ENCODE measurements around the gene PEDS1. TPM values are rescaled to one million over a fixed set of nuclear protein-coding genes. Genes with fewer than 3 reads are reported as not detected.
A peak's percentile ranks its signal among the peaks of the same experiment; 100 is the strongest.

Gene PEDS1
- total RNA-seq, 2 donors from 2014 or later, result 21.2 to 34.3 TPM

DNA sequence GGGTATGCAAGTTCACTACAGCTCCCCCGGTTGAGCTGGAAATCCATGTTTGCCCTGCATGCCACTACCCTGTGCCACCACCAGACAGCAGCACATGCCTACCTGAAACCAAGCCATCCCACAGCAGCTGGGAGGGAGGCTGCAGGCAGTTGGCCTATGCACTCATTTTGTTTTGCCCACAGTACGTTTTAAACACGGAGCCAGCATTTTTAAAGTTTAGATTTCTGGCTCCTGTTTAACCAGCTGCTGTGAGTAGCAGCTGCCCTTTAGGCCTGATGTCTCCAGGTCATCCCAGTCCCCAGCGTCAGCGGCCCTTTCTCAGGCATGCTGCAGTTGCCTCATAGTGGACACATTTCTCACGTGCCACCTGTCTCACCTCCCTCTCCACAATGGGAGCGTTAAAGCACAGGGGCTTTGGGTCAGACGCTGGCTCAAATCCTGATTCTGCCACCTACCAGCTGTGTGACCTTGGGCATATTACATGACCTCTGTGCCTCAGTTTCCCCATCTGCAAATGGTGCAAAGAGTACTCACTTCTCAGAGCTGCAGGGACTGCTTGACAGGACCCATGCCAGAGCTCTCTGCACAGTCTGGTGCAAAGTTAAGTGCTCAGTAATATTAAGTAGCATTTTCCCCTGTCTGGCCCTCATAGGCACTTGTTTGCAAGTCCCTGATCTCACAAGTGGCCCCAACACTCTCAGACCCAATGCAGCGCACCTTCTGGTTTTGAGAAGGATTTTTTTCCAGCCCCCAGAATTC lies 32.4 kb downstream of the PEDS1 start:
- no peak for DNase-seq (ENCODE audit: low spot score)
- no peaks in the 10 kb centered on the region for H3K9me3 ChIP-seq
- ATAC-seq (ENCODE audit: insufficient number of reproducible peaks, low FRiP score, low read depth), result peak; percentile 8
- peaks cover 3 to 4% of the 10 kb centered on the region in 2 donors for H3K4me1 ChIP-seq (ENCODE audit: control insufficient read depth in 1 of 2, low read depth in 2 of 2)
- TF ChIP-seq, protein P1, sequence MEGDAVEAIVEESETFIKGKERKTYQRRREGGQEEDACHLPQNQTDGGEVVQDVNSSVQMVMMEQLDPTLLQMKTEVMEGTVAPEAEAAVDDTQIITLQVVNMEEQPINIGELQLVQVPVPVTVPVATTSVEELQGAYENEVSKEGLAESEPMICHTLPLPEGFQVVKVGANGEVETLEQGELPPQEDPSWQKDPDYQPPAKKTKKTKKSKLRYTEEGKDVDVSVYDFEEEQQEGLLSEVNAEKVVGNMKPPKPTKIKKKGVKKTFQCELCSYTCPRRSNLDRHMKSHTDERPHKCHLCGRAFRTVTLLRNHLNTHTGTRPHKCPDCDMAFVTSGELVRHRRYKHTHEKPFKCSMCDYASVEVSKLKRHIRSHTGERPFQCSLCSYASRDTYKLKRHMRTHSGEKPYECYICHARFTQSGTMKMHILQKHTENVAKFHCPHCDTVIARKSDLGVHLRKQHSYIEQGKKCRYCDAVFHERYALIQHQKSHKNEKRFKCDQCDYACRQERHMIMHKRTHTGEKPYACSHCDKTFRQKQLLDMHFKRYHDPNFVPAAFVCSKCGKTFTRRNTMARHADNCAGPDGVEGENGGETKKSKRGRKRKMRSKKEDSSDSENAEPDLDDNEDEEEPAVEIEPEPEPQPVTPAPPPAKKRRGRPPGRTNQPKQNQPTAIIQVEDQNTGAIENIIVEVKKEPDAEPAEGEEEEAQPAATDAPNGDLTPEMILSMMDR (IDR thresholded peaks at IDR 0.05), result peak; percentile 85
- no peak overlapping the region for H3K27ac ChIP-seq
- H3K36me3 ChIP-seq, result peaks cover 15% of the 10 kb centered on the region
- no peak overlapping the region for H3K4me3 ChIP-seq
- no peaks in the 10 kb centered on the region for H3K27me3 ChIP-seq (replicated peaks; ENCODE audit: insufficient read depth)

DNA sequence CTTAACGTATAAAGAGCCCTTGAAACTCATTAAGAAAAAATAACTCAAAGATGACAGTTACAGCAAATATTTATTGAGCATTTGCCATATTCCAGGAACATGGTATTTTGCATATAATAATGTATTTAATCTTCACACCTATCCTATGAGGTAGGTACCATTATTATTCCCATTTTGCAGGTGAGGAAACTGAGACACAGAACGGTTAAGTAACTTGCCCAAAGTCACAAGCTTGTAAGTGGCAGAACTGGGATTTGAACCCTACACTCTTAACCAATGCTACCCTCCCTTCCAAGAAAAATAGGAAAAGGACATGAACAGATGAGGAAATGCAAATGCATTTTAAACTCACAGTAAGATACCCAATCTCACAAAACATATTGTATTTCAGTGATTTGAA lies 35.3 kb downstream of the PEDS1 start:
- Histone ChIP-seq H3K27ac (no peak overlapping the region), H3K4me1 (ENCODE audit: control insufficient read depth in 1 of 2, low read depth in 2 of 2) (peaks cover 7 to 29% of the 10 kb centered on the region in 2 donors), H3K36me3 (no peaks in the 10 kb centered on the region), H3K9me3 (no peaks in the 10 kb centered on the region), H3K4me3 (no peak overlapping the region), H3K27me3 (replicated peaks; ENCODE audit: insufficient read depth) (no peaks in the 10 kb centered on the region)
- no peak for ATAC-seq (ENCODE audit: insufficient number of reproducible peaks, low FRiP score, low read depth)
- TF ChIP-seq, protein P1 (IDR thresholded peaks at IDR 0.05), result no peak
- DNase-seq (ENCODE audit: low spot score), result no peak

DNA sequence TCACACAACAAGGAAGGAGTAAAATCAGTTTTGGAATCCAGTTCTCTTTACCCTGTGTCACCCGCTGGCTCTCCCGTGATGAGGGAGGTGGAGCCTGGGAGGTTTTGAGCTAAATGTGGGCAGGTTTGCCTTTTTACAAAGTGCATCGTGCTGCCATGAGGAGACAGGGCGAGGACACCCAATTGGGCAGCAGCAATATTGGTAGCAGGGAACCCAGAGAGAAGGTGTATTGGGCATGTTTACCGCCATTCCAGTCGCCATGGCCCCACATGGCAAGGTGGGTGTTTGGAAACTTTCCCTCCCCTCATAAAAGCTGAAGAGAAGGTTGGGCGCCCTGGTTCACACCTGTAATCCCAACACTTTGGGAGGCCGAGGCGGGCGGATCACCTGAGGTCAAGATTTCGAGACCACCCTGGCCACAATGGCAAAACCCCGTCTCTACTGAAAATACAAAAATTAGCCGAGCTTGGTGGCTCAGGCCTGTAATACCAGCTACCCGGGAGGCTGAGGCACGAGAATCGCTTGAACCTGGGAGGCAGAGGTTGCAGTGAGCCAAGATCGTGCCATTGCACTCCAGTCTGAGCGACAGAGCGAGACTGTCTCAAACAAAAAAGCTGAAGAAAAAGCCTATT lies 37.0 kb downstream of the PEDS1 start:
- ATAC-seq (ENCODE audit: insufficient number of reproducible peaks, low FRiP score, low read depth), result no peak
- Histone ChIP-seq H3K36me3 (no peaks in the 10 kb centered on the region), H3K27me3 (replicated peaks; ENCODE audit: insufficient read depth) (no peaks in the 10 kb centered on the region), H3K4me1 (ENCODE audit: control insufficient read depth in 1 of 2, low read depth in 2 of 2) (peaks cover 12 to 36% of the 10 kb centered on the region in 2 donors), H3K27ac (peak overlapping the region; percentile 52 to 84), H3K4me3 (peak overlapping the region; percentile 74), H3K9me3 (no peaks in the 10 kb centered on the region)
- DNase-seq (ENCODE audit: low spot score), result no peak
- TF ChIP-seq, protein P1 (IDR thresholded peaks at IDR 0.05), result no peak

DNA sequence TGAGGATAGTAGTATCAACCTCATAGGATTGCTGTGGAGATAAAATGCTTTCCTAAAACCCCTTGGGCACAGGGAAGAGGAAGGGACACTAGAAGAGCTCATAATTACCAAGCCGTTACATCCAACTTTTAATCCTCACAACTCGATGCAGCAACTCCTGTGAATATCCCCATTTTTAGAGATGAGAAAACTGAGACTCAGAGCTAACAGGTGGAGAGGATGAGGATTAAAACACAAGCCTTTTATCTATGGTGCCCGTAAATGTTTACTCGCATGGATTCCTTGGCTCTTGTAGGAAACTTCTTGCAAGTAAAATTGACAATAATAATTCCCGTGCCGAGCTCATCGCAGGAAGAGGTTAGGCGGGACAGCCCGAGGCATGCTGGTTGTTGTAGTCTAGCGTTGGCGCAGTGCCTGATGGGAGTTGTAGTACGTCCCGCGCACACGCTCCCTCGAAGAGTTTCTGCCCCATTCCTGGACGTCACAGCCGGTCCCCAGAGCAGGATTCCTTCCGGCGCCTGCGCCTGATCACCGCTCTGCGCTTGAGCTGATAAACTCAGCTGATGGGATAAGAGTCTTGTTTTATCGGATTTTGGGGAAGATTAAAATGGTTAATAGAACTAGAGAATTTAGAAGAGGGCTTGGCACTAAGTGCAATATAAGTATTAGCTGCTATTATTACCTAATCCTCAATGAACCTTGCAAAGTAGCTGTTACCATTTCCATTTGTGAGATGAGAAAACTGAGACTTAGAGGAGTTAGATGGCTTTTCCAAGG lies 37.7 kb downstream of the PEDS1 start:
- peak; percentile 94 for DNase-seq (ENCODE audit: low spot score)
- Histone ChIP-seq H3K4me3 (peak overlapping the region; percentile 74), H3K27ac (peak overlapping the region; percentile 52 to 84), H3K36me3 (no peaks in the 10 kb centered on the region), H3K4me1 (ENCODE audit: control insufficient read depth in 1 of 2, low read depth in 2 of 2) (peaks cover 18 to 43% of the 10 kb centered on the region in 2 donors), H3K9me3 (no peaks in the 10 kb centered on the region), H3K27me3 (replicated peaks; ENCODE audit: insufficient read depth) (no peaks in the 10 kb centered on the region)
- ATAC-seq (ENCODE audit: insufficient number of reproducible peaks, low FRiP score, low read depth), result peak; percentile 78
- TF ChIP-seq, protein P1 (IDR thresholded peaks at IDR 0.05), result no peak

DNA sequence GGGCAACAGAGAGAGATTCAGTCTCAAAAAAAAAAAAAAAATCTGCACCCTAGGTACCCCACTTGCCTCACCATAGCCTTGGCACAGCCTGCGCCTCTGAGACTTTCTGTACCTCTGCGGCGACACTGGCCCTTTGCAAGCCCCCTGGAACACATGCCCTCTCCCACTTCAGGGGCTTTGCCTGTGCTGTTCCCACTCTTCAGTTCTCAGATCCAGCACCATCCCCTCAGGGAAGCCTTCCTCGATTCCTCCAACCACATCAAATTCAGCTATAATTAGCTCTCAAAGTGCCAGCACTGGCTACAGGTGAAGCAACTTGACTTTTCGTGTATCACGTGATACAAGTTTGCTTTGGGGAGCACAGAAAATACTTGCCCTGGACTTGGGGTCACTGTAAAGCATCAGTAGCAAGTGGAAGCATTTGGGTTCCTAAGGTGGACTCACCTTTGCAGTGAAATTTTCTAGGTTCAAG lies 38.4 kb downstream of the PEDS1 start:
- no peak for ATAC-seq (ENCODE audit: insufficient number of reproducible peaks, low FRiP score, low read depth)

More for the DNA sequence above, 38.4 kb downstream of the PEDS1 start:
- Histone ChIP-seq H3K4me3 (peak overlapping the region; percentile 74), H3K27me3 (replicated peaks; ENCODE audit: insufficient read depth) (no peaks in the 10 kb centered on the region), H3K27ac (peak overlapping the region in 1 of 2 donors; percentile 84), H3K9me3 (no peaks in the 10 kb centered on the region), H3K36me3 (no peaks in the 10 kb centered on the region), H3K4me1 (ENCODE audit: control insufficient read depth in 1 of 2, low read depth in 2 of 2) (peaks cover 23 to 50% of the 10 kb centered on the region in 2 donors)
- no peak for DNase-seq (ENCODE audit: low spot score)
- TF ChIP-seq, protein P1 (IDR thresholded peaks at IDR 0.05), result no peak
